ENCODE results near the gene CERS2. TPM values are rescaled to one million over a fixed set of nuclear protein-coding genes. Genes with fewer than 3 reads are reported as not detected.
A peak's percentile ranks its signal among the peaks of the same experiment; 100 is the strongest.

The CERS2 gene
- total and polyA plus RNA-seq, 2 of the 13 experiments (the other 11 are each of a cell fraction or from before 2014, with no cell fraction given): 269 to 298 TPM

DNA sequence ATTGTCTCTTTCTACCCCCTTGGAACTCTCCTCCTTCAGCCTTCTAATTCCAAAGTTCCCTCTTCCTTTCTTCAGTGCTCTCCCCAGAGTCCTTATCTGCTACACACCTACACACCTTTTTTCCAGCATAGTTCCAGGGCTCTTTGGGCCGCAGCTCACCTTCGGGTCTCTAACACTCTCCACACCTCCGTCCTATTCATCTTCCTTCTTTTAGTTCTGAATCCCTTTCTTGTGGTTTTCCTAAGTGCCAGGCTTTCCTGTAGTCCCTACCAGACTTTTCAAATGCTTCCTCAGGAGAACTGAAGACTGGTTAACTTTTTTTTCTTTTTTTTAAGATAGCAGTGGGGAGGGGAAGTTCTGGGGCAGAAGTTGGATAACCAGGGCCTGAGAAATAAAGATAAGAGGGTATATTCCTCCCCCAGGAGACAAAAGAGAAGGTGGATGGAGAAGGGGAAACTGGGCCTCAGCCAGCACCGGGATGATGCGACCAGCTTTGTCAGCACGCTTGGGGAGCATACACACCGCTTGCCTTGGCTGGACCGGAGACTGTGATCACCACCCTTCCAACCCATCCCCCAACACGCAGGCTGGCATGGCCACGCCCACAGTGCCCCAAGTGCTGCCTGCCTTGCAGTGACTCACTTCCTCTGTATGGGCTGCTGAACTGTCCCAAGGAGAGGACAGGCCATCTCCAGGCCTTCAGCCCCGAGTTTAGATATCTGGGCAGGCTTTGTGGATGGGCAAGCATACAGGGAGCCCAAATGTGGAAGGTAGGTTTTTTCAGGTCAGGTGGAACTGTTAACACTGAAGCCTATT, 2.5 kb upstream of the CERS2 start (continued):
- TF ChIP-seq ZNF614 (CRISPR knock-in tag; IDR thresholded peaks at IDR 0.05; ENCODE audit: borderline replicate concordance): no peak
- no peak for TF ChIP-seq GABPA (IDR thresholded peaks at IDR 0.05; ENCODE audit: low read depth, low read length)
- peak; percentile 34; the same call in 1 of the 2 replicates for TF ChIP-seq GABPA (CRISPR knock-in tag; IDR thresholded peaks at IDR 0.05; ENCODE audit: low read depth)
- TF ChIP-seq, protein P1, sequence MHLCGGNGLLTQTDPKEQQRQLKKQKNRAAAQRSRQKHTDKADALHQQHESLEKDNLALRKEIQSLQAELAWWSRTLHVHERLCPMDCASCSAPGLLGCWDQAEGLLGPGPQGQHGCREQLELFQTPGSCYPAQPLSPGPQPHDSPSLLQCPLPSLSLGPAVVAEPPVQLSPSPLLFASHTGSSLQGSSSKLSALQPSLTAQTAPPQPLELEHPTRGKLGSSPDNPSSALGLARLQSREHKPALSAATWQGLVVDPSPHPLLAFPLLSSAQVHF (CRISPR knock-in tag; IDR thresholded peaks at IDR 0.05): no peak
- TF ChIP-seq, protein P2, sequence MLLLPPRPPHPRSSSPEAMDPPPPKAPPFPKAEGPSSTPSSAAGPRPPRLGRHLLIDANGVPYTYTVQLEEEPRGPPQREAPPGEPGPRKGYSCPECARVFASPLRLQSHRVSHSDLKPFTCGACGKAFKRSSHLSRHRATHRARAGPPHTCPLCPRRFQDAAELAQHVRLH (CRISPR knock-in tag; IDR thresholded peaks at IDR 0.05; ENCODE audit: borderline replicate concordance, low read depth): no peak
- TF ChIP-seq, protein P3, sequence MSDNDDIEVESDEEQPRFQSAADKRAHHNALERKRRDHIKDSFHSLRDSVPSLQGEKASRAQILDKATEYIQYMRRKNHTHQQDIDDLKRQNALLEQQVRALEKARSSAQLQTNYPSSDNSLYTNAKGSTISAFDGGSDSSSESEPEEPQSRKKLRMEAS (IDR thresholded peaks at IDR 0.05): no peak
- no peak for TF ChIP-seq TOPORS (CRISPR knock-in tag; IDR thresholded peaks at IDR 0.05)
- TF ChIP-seq ISL2 (CRISPR knock-in tag; IDR thresholded peaks at IDR 0.05): no peak
- no peak for TF ChIP-seq AKAP8 (CRISPR knock-in tag; IDR thresholded peaks at IDR 0.05)
- TF ChIP-seq, protein P4, sequence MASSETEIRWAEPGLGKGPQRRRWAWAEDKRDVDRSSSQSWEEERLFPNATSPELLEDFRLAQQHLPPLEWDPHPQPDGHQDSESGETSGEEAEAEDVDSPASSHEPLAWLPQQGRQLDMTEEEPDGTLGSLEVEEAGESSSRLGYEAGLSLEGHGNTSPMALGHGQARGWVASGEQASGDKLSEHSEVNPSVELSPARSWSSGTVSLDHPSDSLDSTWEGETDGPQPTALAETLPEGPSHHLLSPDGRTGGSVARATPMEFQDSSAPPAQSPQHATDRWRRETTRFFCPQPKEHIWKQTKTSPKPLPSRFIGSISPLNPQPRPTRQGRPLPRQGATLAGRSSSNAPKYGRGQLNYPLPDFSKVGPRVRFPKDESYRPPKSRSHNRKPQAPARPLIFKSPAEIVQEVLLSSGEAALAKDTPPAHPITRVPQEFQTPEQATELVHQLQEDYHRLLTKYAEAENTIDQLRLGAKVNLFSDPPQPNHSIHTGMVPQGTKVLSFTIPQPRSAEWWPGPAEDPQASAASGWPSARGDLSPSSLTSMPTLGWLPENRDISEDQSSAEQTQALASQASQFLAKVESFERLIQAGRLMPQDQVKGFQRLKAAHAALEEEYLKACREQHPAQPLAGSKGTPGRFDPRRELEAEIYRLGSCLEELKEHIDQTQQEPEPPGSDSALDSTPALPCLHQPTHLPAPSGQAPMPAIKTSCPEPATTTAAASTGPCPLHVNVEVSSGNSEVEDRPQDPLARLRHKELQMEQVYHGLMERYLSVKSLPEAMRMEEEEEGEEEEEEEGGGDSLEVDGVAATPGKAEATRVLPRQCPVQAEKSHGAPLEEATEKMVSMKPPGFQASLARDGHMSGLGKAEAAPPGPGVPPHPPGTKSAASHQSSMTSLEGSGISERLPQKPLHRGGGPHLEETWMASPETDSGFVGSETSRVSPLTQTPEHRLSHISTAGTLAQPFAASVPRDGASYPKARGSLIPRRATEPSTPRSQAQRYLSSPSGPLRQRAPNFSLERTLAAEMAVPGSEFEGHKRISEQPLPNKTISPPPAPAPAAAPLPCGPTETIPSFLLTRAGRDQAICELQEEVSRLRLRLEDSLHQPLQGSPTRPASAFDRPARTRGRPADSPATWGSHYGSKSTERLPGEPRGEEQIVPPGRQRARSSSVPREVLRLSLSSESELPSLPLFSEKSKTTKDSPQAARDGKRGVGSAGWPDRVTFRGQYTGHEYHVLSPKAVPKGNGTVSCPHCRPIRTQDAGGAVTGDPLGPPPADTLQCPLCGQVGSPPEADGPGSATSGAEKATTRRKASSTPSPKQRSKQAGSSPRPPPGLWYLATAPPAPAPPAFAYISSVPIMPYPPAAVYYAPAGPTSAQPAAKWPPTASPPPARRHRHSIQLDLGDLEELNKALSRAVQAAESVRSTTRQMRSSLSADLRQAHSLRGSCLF (CRISPR knock-in tag; IDR thresholded peaks at IDR 0.05; ENCODE audit: borderline replicate concordance): no peak
- TF ChIP-seq FOSL1 (CRISPR knock-in tag; IDR thresholded peaks at IDR 0.05; ENCODE audit: borderline replicate concordance): peak; percentile 71
- no peak for TF ChIP-seq ZNF143 (CRISPR knock-in tag; IDR thresholded peaks at IDR 0.05)
- TF ChIP-seq, protein P5, sequence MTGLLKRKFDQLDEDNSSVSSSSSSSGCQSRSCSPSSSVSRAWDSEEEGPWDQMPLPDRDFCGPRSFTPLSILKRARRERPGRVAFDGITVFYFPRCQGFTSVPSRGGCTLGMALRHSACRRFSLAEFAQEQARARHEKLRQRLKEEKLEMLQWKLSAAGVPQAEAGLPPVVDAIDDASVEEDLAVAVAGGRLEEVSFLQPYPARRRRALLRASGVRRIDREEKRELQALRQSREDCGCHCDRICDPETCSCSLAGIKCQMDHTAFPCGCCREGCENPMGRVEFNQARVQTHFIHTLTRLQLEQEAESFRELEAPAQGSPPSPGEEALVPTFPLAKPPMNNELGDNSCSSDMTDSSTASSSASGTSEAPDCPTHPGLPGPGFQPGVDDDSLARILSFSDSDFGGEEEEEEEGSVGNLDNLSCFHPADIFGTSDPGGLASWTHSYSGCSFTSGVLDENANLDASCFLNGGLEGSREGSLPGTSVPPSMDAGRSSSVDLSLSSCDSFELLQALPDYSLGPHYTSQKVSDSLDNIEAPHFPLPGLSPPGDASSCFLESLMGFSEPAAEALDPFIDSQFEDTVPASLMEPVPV (CRISPR knock-in tag; IDR thresholded peaks at IDR 0.05): no peak
- TF ChIP-seq ZNF672 (CRISPR knock-in tag; IDR thresholded peaks at IDR 0.05): no peak
- no peak for TF ChIP-seq HNRNPLL (IDR thresholded peaks at IDR 0.05; ENCODE audit: low read depth, low read length, poor library complexity, severe bottlenecking)
- no peak for TF ChIP-seq SP2 (CRISPR knock-in tag; IDR thresholded peaks at IDR 0.05)
- peak; percentile 46; the same call in 1 of the 2 replicates for TF ChIP-seq MYC (CRISPR knock-in tag; IDR thresholded peaks at IDR 0.05; ENCODE audit: borderline replicate concordance)
